Measurements from ENCODE around the gene IL37. TPM values are rescaled to one million over a fixed set of nuclear protein-coding genes. Genes with fewer than 3 reads are reported as not detected.

IL37 gene
- total RNA-seq, 2 experiments from 2014 or later: 0.33 to 0.48 TPM

- Mint-ChIP-seq H3K27me3 (peaks cover 9% of the 10 kb centered on the region), H3K27ac (no peak overlapping the region), H3K9me3 (no peaks in the 10 kb centered on the region), H3K4me3 (no peak overlapping the region), H3K36me3 (ENCODE audit: low read depth) (no peaks in the 10 kb centered on the region), H3K4me1 (peaks cover 17% of the 10 kb centered on the region)
- ChIA-PET POLR2A (no interaction called here), CTCF (interaction anchor here (1.6 to 4.9 kb wide), 2 partner anchors 187 to 189 kb away, joined by 7 to 188 read pairs; no protein-coding TSS in a partner anchor)
- no peak for DNase-seq
Observed at GRCh38 chr2:112938904-112939303, 27.9 kb downstream of the IL37 start.

GRCh38 chr2:112939425-112939824, 28.5 kb downstream of the IL37 start:
- CTCF ChIA-PET: interaction anchor here (1.2 to 4.9 kb wide), 2 partner anchors 54 to 187 kb away, joined by 3 to 188 read pairs; no protein-coding TSS in a partner anchor
- no peak overlapping the region for H3K27ac Mint-ChIP-seq
- no peaks in the 10 kb centered on the region for H3K36me3 Mint-ChIP-seq (ENCODE audit: low read depth)
- peaks cover 17% of the 10 kb centered on the region for H3K4me1 Mint-ChIP-seq
- H3K4me3 Mint-ChIP-seq: no peak overlapping the region
- H3K9me3 Mint-ChIP-seq: no peaks in the 10 kb centered on the region
- peaks cover 9% of the 10 kb centered on the region for H3K27me3 Mint-ChIP-seq
- POLR2A ChIA-PET: no interaction called here
- no peak for DNase-seq

- no peak for DNase-seq
- Mint-ChIP-seq H3K27ac (no peak overlapping the region), H3K36me3 (ENCODE audit: low read depth) (no peaks in the 10 kb centered on the region), H3K4me3 (no peak overlapping the region), H3K4me1 (peaks cover 15% of the 10 kb centered on the region), H3K9me3 (no peaks in the 10 kb centered on the region), H3K27me3 (peaks cover 12% of the 10 kb centered on the region)
- ChIA-PET POLR2A (interaction anchor here (0.6 to 2.3 kb wide), 7 partner anchors 15 to 349 kb away, joined by 3 to 24 read pairs (median 4); no protein-coding TSS in a partner anchor), CTCF (interaction anchor here (0.6 to 4.9 kb wide), 69 partner anchors 9 to 694 kb away, joined by 3 to 188 read pairs (median 4); partner anchors contain the start of genes CKAP2L and IL37)
Observed at GRCh38 chr2:112940859-112941625, 30.1 kb downstream of the IL37 start.

GRCh38 chr2:112941753-112942653, 31.0 kb downstream of the IL37 start:
- Mint-ChIP-seq H3K4me3 (no peak overlapping the region), H3K27me3 (peaks cover 10% of the 10 kb centered on the region), H3K27ac (no peak overlapping the region), H3K9me3 (no peaks in the 10 kb centered on the region), H3K4me1 (peaks cover 7% of the 10 kb centered on the region), H3K36me3 (ENCODE audit: low read depth) (no peaks in the 10 kb centered on the region)
- CTCF ChIA-PET: interaction anchor here (0.6 to 4.9 kb wide), 67 partner anchors 10 to 461 kb away, joined by 3 to 188 read pairs (median 4); partner anchors contain the start of genes CKAP2L and IL37
- POLR2A ChIA-PET: interaction anchor here (0.7 to 2.3 kb wide), 6 partner anchors 16 to 193 kb away, joined by 3 to 24 read pairs (median 4); no protein-coding TSS in a partner anchor
- DNase-seq: peak; percentile 84

- H3K36me3 Mint-ChIP-seq (ENCODE audit: low read depth): no peaks in the 10 kb centered on the region
- no peak overlapping the region for H3K27ac Mint-ChIP-seq
- ChIA-PET CTCF (interaction anchor here (0.8 to 4.9 kb wide), 15 partner anchors 12 to 216 kb away, joined by 3 to 188 read pairs (median 7); partner anchors contain the start of gene CKAP2L), POLR2A (interaction anchor here (0.9 to 2.3 kb wide), 2 partner anchors 17 to 193 kb away, joined by 3 to 24 read pairs; no protein-coding TSS in a partner anchor)
- H3K4me1 Mint-ChIP-seq: peaks cover 7% of the 10 kb centered on the region
- H3K27me3 Mint-ChIP-seq: peaks cover 10% of the 10 kb centered on the region
- H3K9me3 Mint-ChIP-seq: no peaks in the 10 kb centered on the region
- no peak overlapping the region for H3K4me3 Mint-ChIP-seq
- DNase-seq: no peak
Observed at GRCh38 chr2:112942654-112943002, 31.7 kb downstream of the IL37 start.

- CTCF ChIA-PET: interaction anchor here (1.0 to 1.2 kb wide), 2 partner anchors 60 to 195 kb away, joined by 3 to 6 read pairs; no protein-coding TSS in a partner anchor
- Mint-ChIP-seq H3K4me3 (no peak overlapping the region), H3K27ac (no peak overlapping the region), H3K27me3 (peaks cover 16% of the 10 kb centered on the region), H3K4me1 (peaks cover 2% of the 10 kb centered on the region), H3K9me3 (no peaks in the 10 kb centered on the region), H3K36me3 (ENCODE audit: low read depth) (no peaks in the 10 kb centered on the region)
- POLR2A ChIA-PET: no interaction called here
- no peak for DNase-seq
Observed at GRCh38 chr2:112944971-112945370, 34.0 kb downstream of the IL37 start.

GRCh38 chr2:112946086-112946485, 35.1 kb downstream of the IL37 start:
- no peaks in the 10 kb centered on the region for H3K9me3 Mint-ChIP-seq
- ChIA-PET POLR2A (no interaction called here), CTCF (no interaction called here)
- no peak overlapping the region for H3K4me3 Mint-ChIP-seq
- H3K4me1 Mint-ChIP-seq: peaks cover 2% of the 10 kb centered on the region
- no peaks in the 10 kb centered on the region for H3K36me3 Mint-ChIP-seq (ENCODE audit: low read depth)
- no peak overlapping the region for H3K27ac Mint-ChIP-seq
- H3K27me3 Mint-ChIP-seq: peaks cover 19% of the 10 kb centered on the region
- no peak for DNase-seq

GRCh38 chr2:112947374-112947773, 36.4 kb downstream of the IL37 start:
- no peaks in the 10 kb centered on the region for H3K4me1 Mint-ChIP-seq

GRCh38 chr2:112949456-112949855, 38.5 kb downstream of the IL37 start:
- no peak overlapping the region for H3K27ac Mint-ChIP-seq
- peaks cover 31% of the 10 kb centered on the region for H3K27me3 Mint-ChIP-seq
- POLR2A ChIA-PET: no interaction called here
- H3K36me3 Mint-ChIP-seq (ENCODE audit: low read depth): no peaks in the 10 kb centered on the region
- DNase-seq: no peak
- CTCF ChIA-PET: interaction anchor here (0.6 kb wide), 1 partner anchor 10 kb away, joined by 3 read pairs; no protein-coding TSS in a partner anchor
- H3K4me1 Mint-ChIP-seq: no peaks in the 10 kb centered on the region
- no peak overlapping the region for H3K4me3 Mint-ChIP-seq
- no peaks in the 10 kb centered on the region for H3K9me3 Mint-ChIP-seq

More at GRCh38 chr2:112947374-112947773, 36.4 kb downstream of the IL37 start:
- CTCF ChIA-PET: interaction anchor here (1.4 to 1.9 kb wide), 3 partner anchors 8 to 199 kb away, joined by 4 to 8 read pairs (median 7); no protein-coding TSS in a partner anchor
- no peaks in the 10 kb centered on the region for H3K36me3 Mint-ChIP-seq (ENCODE audit: low read depth)
- no peak overlapping the region for H3K27ac Mint-ChIP-seq
- no peak for DNase-seq
- POLR2A ChIA-PET: no interaction called here
- H3K27me3 Mint-ChIP-seq: peaks cover 32% of the 10 kb centered on the region
- no peak overlapping the region for H3K4me3 Mint-ChIP-seq
- H3K9me3 Mint-ChIP-seq: no peaks in the 10 kb centered on the region

GRCh38 chr2:112954364-112954763, 43.4 kb downstream of the IL37 start:
- ChIA-PET POLR2A (no interaction called here), CTCF (interaction anchor here (1.3 to 2.1 kb wide), 3 partner anchors 9 to 69 kb away, joined by 3 to 14 read pairs (median 6); no protein-coding TSS in a partner anchor)
- no peaks in the 10 kb centered on the region for H3K36me3 Mint-ChIP-seq (ENCODE audit: low read depth)
- H3K27ac Mint-ChIP-seq: no peak overlapping the region
- no peaks in the 10 kb centered on the region for H3K9me3 Mint-ChIP-seq
- peaks cover 24% of the 10 kb centered on the region for H3K27me3 Mint-ChIP-seq
- no peaks in the 10 kb centered on the region for H3K4me1 Mint-ChIP-seq
- no peak overlapping the region for H3K4me3 Mint-ChIP-seq
- DNase-seq: no peak

- CTCF ChIA-PET: interaction anchor here (2.6 kb wide), 1 partner anchor 16 kb away, joined by 10 read pairs; no protein-coding TSS in a partner anchor
- H3K4me3 Mint-ChIP-seq: no peak overlapping the region
- no peaks in the 10 kb centered on the region for H3K36me3 Mint-ChIP-seq (ENCODE audit: low read depth)
- no peak for DNase-seq
- H3K9me3 Mint-ChIP-seq: no peaks in the 10 kb centered on the region
- no peak overlapping the region for H3K27ac Mint-ChIP-seq
- H3K27me3 Mint-ChIP-seq: peaks cover 5% of the 10 kb centered on the region
- POLR2A ChIA-PET: no interaction called here
- no peaks in the 10 kb centered on the region for H3K4me1 Mint-ChIP-seq
Observed at GRCh38 chr2:112957511-112957910, 46.5 kb downstream of the IL37 start.

- Mint-ChIP-seq H3K27me3 (peaks cover 4% of the 10 kb centered on the region), H3K27ac (no peak overlapping the region), H3K9me3 (no peaks in the 10 kb centered on the region), H3K4me3 (no peak overlapping the region), H3K4me1 (no peaks in the 10 kb centered on the region), H3K36me3 (ENCODE audit: low read depth) (no peaks in the 10 kb centered on the region)
- POLR2A ChIA-PET: no interaction called here
- CTCF ChIA-PET: interaction anchor here (0.6 to 2.7 kb wide), 16 partner anchors 10 to 215 kb away, joined by 3 to 24 read pairs (median 4); partner anchors contain the start of gene IL36G
- DNase-seq: peak; percentile 46
Observed at GRCh38 chr2:112958428-112959108, 47.6 kb downstream of the IL37 start.
